K562 (cell line): ENCODE data around the gene CD2. TPM values are rescaled to one million over a fixed set of nuclear protein-coding genes. Genes with fewer than 3 reads are reported as not detected.
A peak's percentile ranks its signal among the peaks of the same experiment; 100 is the strongest.

Source experiments
- ATAC-seq: fragments of 200-7000 bp; cut with Tn5 transposase; 3 replicates; pipeline ENCODE4 v1.9.1; 2020; ENCODE audit warnings: moderate library complexity
- BruUV-seq: library from RNA; stranded (reverse); fragments of 400-500 nt; replicated peaks from 2 replicates; lab custom pipeline; 2021; lab: Mats Ljungman, UMichigan
- CTCF ChIA-PET: fragments of 300-600 bp; formaldehyde crosslinking; extraction: SDS; loops from one replicate; lab custom pipeline; 2021; ENCODE audit warnings: low intra/inter-chr PET ratio; lab: Yijun Ruan, JAX
- POLR2A ChIA-PET: fragments of 300-600, 350-650 bp; sonication (Branson Sonifier 250); formaldehyde crosslinking; extraction: SDS; loops from one replicate; lab custom pipeline; 2021; ENCODE audit warnings: antibody characterized with exemption, inconsistent platforms; lab: Yijun Ruan, JAX
- DNase-seq, 4 experiments: peaks; one replicate each; pipeline versions ENCODE4 v3.0.0 to v3.0.0-alpha.2; 2011 to 2018; ENCODE audit warnings: low spot score in 3 of 4, mixed read lengths in 3 of 4; ENCODE audit errors: extremely low read depth in 1 of 4
- FAIRE-seq: peaks from 2 replicates; lab custom pipeline; 2011; peaks lifted over from hg19 to GRCh38; lab: Jason Lieb, UNC
- H2AFZ ChIP-seq: 2 replicates; pipeline ENCODE4 v1.6.0; 2011; ENCODE audit warnings: low read depth, low read length, control low read depth, inconsistent platforms
- H3K27ac ChIP-seq: fragments of 200-600 bp; 3 replicates; pipeline ENCODE4 v1.8.0; 2011; ENCODE audit warnings: low read depth, mild to moderate bottlenecking, control low read depth, inconsistent platforms, low read length, moderate library complexity, mixed read lengths; ENCODE audit errors: extremely low read depth
- H3K27me3 ChIP-seq, 2 experiments: fragments of 300-600 bp in 1 of 2; 2 replicates in 1 of 2; 3 replicates in 1 of 2; pipeline versions ENCODE4 v1.6.0 to v1.8.0; 2011; ENCODE audit warnings: inconsistent platforms in 2 of 2, low read length in 2 of 2, mild to moderate bottlenecking in 1 of 2, mixed read lengths in 1 of 2, moderate library complexity in 1 of 2; ENCODE audit not compliant: control insufficient read depth in 2 of 2, insufficient read depth in 2 of 2
- H3K36me3 ChIP-seq: fragments of 300-600 bp; 3 replicates; pipeline ENCODE4 v1.8.0; 2011; ENCODE audit warnings: mild to moderate bottlenecking, low read length, inconsistent platforms; ENCODE audit not compliant: control insufficient read depth, insufficient read depth
- H3K4me1 ChIP-seq, 2 experiments: fragments of 200-600 bp in 1 of 2; replicated peaks in 1 of 2; 2 replicates in 1 of 2; 3 replicates in 1 of 2; pipeline versions ENCODE4 v1.5.1 to v1.8.0; 2011; ENCODE audit warnings: inconsistent platforms in 2 of 2, low read length in 2 of 2, mild to moderate bottlenecking in 1 of 2, mixed read lengths in 1 of 2, moderate library complexity in 1 of 2; ENCODE audit not compliant: control insufficient read depth in 2 of 2, insufficient read depth in 2 of 2
- H3K4me2 ChIP-seq: 2 replicates; pipeline ENCODE4 v1.6.1; 2011; ENCODE audit warnings: low read length, control low read depth, inconsistent platforms, mixed read lengths; ENCODE audit not compliant: insufficient read depth
- H3K4me3 ChIP-seq: fragments of 200-600 bp; sonication (generic), shearing (Covaris generic); 2 replicates; pipeline ENCODE4 v1.5.1; 2016; ENCODE audit warnings: control low read depth, inconsistent platforms
- H3K79me2 ChIP-seq: fragments of 200-600 bp; 3 replicates; pipeline ENCODE4 v1.8.0; 2011; ENCODE audit warnings: low read length, inconsistent platforms; ENCODE audit not compliant: control insufficient read depth, insufficient read depth
- H3K9ac ChIP-seq, 2 experiments: 2 replicates each; pipeline versions ENCODE4 v1.6.0 to v1.6.1; 2011; ENCODE audit warnings: low read depth in 2 of 2, low read length in 2 of 2, control low read depth in 1 of 2, inconsistent platforms in 1 of 2, mild to moderate bottlenecking in 1 of 2, mixed read lengths in 1 of 2; ENCODE audit not compliant: insufficient read depth in 1 of 2
- H3K9me1 ChIP-seq: one replicate; pipeline ENCODE4 v1.6.0; 2011; ENCODE audit warnings: inconsistent platforms, mild to moderate bottlenecking, low read length, moderate library complexity; ENCODE audit not compliant: control insufficient read depth, insufficient read depth
- H3K9me3 ChIP-seq: replicated peaks from 2 replicates; pipeline ENCODE4 v1.5.1; 2011; ENCODE audit warnings: low read depth, low read length, inconsistent platforms; ENCODE audit not compliant: control insufficient read depth, insufficient read depth
- H4K20me1 ChIP-seq: replicated peaks from 2 replicates; pipeline ENCODE4 v1.6.1; 2011; ENCODE audit warnings: low read length, inconsistent platforms, mixed read lengths; ENCODE audit not compliant: control insufficient read depth, insufficient read depth
- ARID4B ChIP-seq: sonication (generic); formaldehyde crosslinking; IDR thresholded peaks from 2 replicates; pipeline ENCODE4 v1.8.0; 2022; ENCODE audit warnings: mild to moderate bottlenecking, missing genetic modification reagents
- PBX2 ChIP-seq, 2 experiments: IDR thresholded peaks in 1 of 2; conservative IDR thresholded peaks in 1 of 2; 2 replicates each; pipeline ENCODE4 v1.6.1; 2016; ENCODE audit warnings: low read depth in 2 of 2, mild to moderate bottlenecking in 1 of 2, missing compliant biosample characterization in 1 of 2, missing genetic modification characterization in 1 of 2, moderate library complexity in 1 of 2
- WGBS: fragments of 100-300 bp; shearing (Covaris generic); methylation state at CpG from one replicate; pipeline ENCODE4 v1.1.6; 2016; ENCODE audit warnings: low coverage, mixed read lengths; ENCODE audit not compliant: insufficient coverage; ENCODE audit errors: missing lambda C conversion rate; 5-methylcytosine and 5-hydroxymethylcytosine counted together
- in situ Hi-C: fragments of 300-500 bp; cut with MboI; formaldehyde crosslinking; loops from 4 replicates; pipeline ENCODE4 v1.15.0; 2018; ENCODE audit warnings: inconsistent platforms, mixed read lengths
- intact Hi-C: fragments of 100-400 bp; cut with micrococcal nuclease; formaldehyde crosslinking; loops from 2 replicates; pipeline ENCODE4 v1.14.2; 2022
- polyA plus RNA-seq, 8 experiments: library from polyadenylated mRNA; depleted of rRNA in 4 of 8; stranded (reverse) in 5 of 8; unstranded in 3 of 8; fragments of >200 nt; fragmentation: Nextera tagmentation in 2 of 8; fragmentation: Illumina TruSeq in 1 of 8; extraction: Ambion mirVana in 2 of 8; extraction: Trizol in 1 of 8; gene quantifications; 2 replicates each; pipeline versions ENCODE4 v1.2.1 to v1.2.3, GENCODE V29; 2011 to 2014; ENCODE audit warnings: inconsistent platforms in 1 of 8, missing spikeins in 1 of 8
- total RNA-seq, 7 experiments: library from RNA; depleted of rRNA in 6 of 7; stranded (reverse); fragments of >200 nt in 6 of 7; fragmentation: Illumina TruSeq in 2 of 7; extraction: Trizol in 2 of 7; gene quantifications; 2 replicates each; pipeline versions ENCODE4 v1.2.1 to v1.2.3, GENCODE V29; 2011 to 2021; ENCODE audit warnings: low replicate concordance in 1 of 7

The CD2 gene
- total and polyA plus RNA-seq, 9 of the 15 experiments (the other 6 are each of a cell fraction or from before 2014, with no cell fraction given) = 0.07 to 0.16 TPM; not detected in 7

- intact Hi-C loops (loop anchor here (1.0 to 5.0 kb wide), 3 partner anchors 28 to 117 kb away; no protein-coding TSS in a partner anchor), in situ Hi-C loops (no loop called here)
- Histone ChIP-seq H3K36me3 (no peaks in the 10 kb centered on the region), H3K4me1 (peaks cover 21% of the 10 kb centered on the region in 2 experiments), H3K27me3 (no peaks in the 10 kb centered on the region), H3K4me2 (no peak overlapping the region), H3K27ac (no peak overlapping the region), H3K9me3 (no peaks in the 10 kb centered on the region), H3K79me2 (no peaks in the 10 kb centered on the region), H3K9ac (peak overlapping the region in 1 of 2 experiments; percentile 40; a peak in 1 of 4 replicates), H2AFZ (no peak overlapping the region; the same call in 1 of the 2 replicates), H4K20me1 (no peaks in the 10 kb centered on the region), H3K9me1 (no peaks in the 10 kb centered on the region), H3K4me3 (no peak overlapping the region)
- POLR2A ChIA-PET = interaction anchor here (1.1 to 1.5 kb wide), 4 partner anchors 7 to 186 kb away, joined by 3 to 4 read pairs (median 3); no protein-coding TSS in a partner anchor
- WGBS = 74% methylated on average over 15 of the region's 15 CpGs
- no peak for DNase-seq
- ATAC-seq = no peak
- no TSS peak for BruUV-seq
- CTCF ChIA-PET = no interaction called here
- FAIRE-seq = no peak
- TF ChIP-seq ARID4B (CRISPR knock-in tag) (0 out of 2 replicates have a peak, but pooled peaks have one; percentile 0), PBX2 (CRISPR knock-in tag; IDR thresholded peaks at IDR 0.05; ENCODE audit: low read depth) (no peak), PBX2 (tag; conservative IDR thresholded peaks at IDR 0.05; ENCODE audit: low read depth) (peak; percentile 63)
Observed at GRCh38 chr1:116764906-116765862, 11.0 kb downstream of the CD2 start.
